RPMI8226 (cell line): ENCODE measurements around the gene CHCHD6.

Source experiments
- DNase-seq: peaks from one replicate; pipeline ENCODE4 v3.0.0-alpha.2; 2015

Gene CHCHD6

DNA sequence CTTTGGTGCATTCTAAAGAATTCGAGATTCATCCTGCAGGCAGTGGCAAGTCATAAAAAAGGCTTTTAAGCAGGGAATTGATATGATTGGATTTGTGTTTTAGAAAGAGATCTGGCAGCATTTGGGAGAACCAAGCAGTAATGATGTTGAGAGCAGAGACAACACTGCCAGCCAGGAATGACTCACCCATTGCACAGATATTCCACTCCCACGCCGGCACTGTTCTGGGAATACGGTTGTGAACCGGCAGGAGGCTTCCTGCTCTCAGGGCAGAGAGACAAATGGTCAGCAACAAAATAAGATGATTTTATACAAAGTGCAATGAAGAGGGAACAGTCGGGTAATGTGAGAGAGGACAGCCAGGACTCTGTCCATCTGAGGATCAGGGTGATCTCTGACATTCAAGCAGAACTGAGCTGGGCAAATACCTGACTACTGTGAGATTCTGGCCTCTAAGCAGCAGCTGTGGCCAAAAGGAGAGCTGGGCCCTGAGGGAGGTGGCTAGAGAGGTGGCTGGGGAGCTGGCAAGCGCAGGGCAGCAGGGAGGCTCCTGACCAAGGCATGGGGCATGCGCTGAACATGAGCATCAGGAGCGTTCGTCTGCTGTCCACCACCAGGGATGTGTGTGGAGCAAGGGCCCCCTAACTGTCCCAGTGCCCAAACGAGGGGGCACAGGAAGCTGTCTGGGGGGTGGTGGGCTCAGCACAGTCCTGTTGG is 222.8 kb downstream of the CHCHD6 start:
- no peak for DNase-seq

DNA sequence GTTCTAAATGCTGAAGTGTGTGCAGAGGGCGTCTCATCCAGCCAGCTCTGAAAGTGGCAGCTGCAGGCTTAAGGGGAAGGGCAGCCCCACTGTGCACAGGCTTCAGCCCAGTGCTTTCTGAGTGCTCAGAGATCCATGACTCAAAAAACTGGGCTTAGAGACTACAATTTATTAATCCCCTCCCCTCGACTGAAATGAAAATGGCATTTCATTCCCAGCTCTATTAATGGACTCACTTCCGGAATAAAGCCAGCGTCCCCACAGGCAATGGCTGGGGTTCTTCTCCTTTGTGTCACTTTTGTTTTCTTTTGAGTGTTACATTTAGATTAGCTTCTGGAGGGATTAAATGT is 223.3 kb downstream of the CHCHD6 start:
- DNase-seq, result no peak

DNA sequence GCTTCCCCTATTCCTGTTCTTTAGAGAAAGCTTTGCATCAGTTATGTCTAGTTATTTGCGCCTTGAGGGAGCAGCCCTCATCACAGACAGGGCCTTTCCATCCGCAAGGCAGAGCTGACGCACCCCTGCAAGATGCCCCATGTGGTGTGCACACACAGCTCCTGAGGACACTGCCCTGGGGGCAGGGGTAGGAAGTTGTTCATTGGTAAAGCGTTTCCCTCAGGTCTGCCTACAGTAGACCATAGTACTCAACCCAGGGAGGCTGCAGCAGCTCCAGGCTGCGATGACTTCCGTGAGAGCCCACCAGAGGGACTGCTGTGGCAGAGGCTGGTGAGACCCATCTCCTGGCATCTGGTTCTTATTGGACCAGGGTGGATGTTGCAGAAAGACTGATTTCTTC is 223.8 kb downstream of the CHCHD6 start:
- no peak for DNase-seq

DNA sequence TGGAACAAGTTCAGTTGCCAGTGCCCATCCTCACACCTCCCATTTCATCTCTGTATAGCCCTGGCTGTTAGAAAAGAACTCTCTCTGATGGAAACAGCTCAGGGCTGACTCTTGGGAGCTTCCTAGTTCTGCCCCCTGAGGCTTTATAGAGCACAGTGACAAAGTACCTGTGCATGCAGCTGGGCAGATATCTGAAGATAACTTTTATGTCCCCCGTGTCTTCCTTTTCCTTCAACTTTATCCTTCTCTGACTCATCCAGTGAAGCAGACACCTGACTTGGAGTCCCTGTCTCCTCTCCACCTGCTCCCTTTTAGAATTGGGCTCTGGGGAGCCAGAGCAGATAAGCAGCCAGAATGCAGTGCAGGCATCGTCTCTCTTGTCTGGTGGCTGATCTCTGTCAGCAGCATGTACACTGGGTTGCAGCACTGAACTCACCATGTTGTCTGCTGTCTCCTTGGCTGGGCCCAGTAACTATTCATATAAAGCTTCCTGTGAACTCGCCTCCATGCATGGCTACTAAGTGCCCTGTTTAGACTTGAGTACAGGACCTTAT is 225.0 kb downstream of the CHCHD6 start:
- no peak for DNase-seq

DNA sequence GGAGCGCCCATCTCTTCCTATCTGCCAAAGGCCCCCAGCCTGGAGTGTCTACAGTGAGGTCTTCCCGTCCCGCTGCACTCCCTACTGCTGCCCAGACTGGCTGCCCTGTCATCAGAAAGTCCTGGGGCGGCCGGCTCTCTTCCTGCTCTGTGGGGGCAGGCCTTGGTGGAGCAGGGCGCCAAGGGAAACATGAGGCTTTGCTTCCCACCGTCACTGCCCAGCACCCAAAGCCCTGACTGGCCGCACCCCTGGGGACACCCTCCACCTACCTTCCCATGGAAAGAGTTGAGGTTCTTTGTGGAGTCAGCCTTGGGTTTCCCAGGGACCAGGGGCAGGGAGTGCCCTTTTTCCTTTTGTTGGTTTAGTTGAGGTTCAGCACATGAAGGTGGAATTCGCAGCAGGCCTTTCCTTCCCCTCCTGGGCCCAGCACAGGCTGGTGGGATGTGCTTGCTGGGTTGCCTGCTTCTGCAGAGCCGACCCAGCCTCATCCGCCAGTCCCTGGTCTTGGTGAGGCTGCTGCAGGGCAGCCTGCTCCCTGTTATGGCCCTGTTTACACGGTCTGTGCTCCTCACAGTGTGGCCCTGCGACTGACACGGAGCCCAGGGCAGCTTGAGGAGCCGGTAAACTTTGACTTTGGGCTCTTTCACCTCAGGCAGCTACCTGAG is 227.0 kb downstream of the CHCHD6 start:
- no peak for DNase-seq

DNA sequence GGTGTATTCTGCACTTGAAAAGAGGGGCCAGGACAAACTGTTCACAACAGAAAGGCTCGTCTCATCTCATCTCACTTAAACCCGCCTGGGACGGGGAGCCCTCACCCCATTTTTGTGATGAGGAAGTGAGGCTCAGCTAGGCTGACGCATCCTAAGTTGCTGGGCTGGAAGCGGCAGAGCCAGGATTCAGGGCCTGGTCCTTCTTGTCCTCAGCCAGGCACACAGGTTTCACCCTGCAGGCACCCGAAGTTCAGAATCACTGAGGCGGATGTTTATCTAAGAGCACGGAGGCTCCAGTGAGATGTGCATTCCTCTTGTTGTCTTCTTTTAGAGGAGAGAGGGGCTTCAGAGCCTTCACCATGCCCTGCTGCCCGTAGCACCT is 227.8 kb downstream of the CHCHD6 start:
- no peak for DNase-seq

DNA sequence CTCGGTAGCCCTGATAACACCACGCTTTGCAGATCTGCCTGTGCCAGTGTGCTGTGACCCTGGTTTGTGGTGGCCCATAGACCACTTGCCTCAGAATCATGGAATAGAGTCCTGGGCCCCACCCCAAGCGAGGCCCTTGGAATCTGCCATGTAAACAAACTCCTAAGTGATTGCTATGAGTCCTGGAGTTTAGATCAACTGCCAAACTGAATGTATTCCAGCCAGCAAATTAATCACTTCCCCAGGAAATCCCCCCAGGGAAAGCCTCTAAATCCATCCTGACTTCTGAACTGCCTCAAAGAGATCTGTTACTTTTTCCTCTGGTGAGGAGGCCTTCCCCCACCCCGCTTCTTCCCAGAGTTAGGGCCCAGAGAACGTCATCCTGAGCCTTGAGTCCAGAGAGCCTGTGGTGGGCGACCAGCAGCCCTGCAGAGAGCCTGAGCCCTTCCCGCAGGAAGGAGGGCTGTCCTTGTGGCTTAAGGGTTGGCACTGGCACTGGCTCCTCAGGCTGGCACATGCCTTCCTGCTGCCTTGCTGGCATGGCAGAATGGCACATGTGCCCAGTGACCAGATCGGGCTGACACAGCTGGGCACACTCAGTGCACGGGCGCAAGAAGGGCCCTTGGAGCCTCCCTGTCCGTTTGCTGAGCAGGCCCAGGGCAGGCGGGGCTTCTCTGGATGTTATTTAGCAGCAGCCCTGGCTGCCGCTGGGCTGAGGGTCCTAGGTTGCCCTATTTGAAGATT is 228.3 kb downstream of the CHCHD6 start:
- no peak for DNase-seq

DNA sequence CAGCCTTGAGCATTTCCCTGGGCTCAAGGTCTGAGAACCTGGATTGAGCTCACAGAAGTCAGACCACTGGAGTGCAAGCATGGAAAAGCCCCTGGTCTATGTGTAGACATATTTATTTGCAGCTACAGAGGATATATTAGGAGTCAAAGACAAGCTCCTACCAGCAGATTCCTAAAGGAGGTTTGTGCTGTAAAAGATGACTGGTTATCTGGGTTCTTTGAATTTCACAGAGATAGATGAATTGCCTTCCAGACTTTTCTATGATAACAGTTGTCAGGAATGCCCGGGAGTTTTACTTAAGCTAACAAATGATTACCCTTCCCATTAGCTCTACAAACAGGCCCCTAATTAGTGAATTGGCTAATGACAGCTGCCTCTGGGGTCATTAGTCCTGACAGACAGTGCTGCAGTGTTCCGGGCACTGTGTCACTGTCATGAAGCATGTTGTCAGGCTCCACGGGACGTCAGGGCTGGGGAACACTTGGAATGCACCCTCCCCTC is 230.0 kb downstream of the CHCHD6 start:
- no peak for DNase-seq

DNA sequence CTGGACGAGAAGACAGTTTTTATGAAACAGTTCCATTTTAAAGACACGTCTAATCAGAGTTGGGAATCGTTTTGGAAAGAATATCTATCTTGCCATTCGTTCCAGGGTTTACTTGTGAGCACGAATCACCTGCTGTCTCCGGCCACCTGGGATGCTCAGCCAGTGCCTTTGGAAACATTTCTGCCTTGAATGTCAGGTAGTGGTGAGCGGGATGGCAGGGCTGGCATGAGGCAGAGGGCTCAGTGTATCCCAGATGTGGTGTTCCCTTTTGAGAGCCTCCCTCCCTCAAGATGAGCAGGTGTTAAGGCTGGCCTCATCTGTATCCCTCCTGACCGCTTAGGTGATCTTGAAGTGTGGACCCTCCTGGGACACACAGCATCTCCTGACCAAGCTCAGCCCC is 231.0 kb downstream of the CHCHD6 start:
- DNase-seq, result no peak

DNA sequence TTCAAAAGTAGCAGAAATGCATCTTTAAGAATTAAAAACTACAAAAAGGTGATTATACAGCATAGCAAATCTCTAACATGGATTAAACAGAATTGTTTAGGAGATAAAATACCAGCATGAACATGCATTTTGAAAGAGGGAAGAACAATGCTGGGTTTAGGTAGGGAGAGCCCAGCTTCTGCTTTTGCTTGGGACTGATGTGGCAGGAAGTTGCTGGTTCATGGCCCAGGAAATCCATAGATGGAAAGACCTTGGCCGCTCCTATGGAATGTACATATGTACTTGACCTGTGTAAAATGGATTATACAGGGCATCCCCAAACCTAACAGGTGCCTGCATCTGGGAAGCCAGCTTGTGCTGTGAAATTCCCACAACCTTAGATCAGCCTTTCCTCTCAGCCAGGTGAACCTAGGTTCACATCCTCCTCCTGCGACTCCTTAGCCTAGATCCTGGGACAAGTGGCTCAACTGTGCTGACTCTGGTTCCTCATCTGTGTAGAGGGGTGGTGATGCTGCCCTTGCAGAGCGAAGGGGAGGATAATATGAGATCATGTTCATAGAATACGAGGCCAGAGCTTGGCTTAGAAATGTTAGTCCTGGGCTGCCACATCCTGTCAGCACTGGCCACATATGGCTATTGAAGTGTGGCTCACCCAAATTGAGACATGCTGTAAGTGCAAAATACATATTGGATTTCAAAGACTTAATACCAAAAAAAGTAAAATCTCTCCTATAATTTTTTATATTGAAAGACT is 231.9 kb downstream of the CHCHD6 start:
- DNase-seq, result no peak

DNA sequence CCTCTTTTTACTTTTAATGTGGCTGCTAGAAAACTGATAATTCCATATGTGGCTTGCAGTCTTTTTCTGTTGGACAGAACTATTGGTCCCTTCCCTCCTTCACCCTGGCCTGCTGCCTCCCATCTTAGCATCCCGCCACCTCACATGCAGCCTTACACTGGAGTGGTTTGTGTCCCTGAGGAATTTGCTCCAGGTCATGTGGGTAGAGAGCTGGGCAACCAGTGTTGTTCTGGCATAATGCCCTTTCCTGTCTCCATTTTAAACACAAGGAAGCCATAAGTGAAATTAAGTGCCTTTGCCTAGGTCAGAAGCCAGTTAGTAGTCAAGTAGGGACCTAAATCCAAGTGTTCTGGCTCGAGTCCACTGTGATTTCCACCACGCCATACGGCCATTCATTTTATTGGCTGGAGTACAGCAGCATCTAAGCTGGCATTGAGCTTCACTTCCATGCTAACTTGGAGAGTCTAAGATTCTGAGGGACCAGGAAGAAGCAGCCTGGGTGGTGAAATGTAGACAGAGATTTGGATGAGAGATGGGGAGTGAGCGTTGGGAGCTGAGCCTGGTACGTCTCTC is 232.9 kb downstream of the CHCHD6 start:
- no peak for DNase-seq

DNA sequence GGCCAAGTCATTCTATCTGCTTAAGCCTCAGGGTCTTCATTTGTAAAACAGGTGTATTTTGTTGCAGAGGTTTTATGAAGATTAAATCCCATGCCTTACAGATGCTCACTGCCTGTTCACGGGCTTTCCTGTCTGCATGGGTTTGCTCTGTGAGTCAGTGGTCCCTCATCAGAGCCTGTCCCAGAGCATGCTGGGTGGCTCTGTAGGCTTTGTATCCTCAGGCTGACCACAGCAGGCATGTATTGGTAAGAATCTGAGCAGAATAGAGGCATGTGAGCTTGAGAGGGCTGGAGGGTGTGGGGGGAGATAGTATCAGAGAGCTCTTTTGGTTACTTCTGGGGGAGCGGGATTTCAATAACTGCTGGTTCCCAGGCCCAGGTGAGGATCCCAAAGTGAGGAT is 233.5 kb downstream of the CHCHD6 start:
- no peak for DNase-seq

DNA sequence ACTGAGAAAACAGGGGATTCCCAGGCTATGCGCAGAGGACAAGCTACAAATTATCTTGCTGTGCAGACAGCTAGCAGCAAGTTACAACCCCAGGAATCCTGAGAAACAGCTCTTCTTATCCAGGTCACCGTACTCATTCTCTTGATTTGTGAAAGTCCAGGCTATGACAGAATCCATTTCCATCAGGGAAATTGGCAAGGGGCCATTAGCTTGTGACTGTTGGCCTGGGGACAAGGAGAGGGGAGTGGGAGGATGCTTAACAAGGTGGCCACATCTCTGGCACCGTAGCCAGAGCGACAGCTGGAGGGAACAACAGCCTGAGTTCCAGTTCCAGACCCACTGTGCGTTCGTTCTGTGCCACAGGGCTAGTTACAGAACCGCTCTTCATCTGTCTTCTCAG is 233.9 kb downstream of the CHCHD6 start:
- DNase-seq, result no peak

DNA sequence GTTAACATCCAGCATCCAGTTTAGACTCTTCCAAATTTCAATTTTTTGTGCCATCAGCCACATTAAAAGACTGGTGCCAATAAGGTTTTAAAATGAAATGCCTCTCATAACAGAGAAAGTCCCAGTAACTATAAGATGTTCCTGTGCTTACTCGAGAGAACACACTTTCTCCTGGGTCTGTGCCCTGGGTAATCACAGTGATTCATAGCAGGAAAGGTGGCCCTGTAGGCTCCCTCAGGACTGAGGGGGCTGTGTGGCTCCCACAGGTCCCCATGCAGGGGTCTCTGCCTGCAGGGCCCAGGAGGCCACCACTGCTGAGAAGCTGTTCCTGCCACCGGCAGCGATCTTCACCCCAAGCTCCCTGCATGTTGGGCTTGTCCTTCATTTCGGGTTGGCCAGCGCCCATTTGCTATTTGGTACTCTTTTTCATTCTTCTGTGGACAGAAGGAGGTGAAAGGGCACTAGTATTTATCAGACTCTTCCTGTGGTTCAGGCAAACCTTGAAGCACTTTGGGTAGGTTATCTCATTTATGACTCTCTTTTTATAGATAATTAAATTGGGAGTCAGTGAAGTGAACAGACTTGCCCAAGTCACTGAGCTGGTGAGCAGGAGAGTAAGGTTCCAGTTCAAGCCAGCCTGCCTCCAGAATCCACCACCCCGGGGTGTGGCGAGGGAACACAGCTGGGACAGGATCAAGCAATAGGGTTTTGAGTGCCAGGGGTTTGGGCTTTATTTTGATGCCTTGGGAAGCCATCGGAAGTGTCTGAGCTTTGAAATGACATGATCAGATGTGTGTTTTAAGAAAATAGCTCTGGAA is 234.7 kb downstream of the CHCHD6 start:
- DNase-seq, result no peak

DNA sequence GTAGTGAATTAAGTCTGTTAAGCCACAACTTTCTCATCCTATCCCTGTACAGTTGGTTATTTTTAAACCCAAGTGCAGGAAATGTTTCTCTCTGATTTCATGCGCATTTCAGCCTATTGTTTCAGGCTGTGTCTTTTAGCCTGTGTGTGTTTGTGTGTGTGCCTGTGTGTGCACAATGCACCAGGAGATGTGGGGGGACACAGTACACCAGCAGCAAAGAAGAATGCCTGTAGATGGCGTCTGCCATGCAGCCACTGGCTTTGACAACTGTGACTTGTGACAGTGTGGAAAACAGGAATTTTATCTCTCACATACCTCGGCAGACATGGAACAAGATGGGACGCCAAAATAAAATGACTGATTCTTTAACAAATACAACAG is 235.3 kb downstream of the CHCHD6 start:
- no peak for DNase-seq

DNA sequence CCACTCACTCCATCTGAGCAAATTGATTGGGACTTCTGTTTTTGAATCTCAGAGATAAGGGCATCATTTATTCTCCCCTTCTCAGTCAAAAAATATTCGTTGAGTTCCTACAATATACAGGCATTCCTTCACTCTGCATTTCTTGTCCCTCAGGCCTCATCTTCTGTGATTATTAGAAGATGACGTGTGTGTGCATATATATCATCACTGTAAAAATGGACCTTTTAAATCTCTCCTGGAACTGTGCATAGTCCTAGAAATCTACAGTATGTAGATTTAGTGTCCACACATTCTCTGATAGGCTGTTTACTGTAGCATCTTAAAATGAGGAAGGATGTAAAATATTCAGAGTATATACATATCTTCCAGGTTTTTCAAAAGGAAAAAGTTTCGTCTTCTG is 235.7 kb downstream of the CHCHD6 start:
- no peak for DNase-seq

DNA sequence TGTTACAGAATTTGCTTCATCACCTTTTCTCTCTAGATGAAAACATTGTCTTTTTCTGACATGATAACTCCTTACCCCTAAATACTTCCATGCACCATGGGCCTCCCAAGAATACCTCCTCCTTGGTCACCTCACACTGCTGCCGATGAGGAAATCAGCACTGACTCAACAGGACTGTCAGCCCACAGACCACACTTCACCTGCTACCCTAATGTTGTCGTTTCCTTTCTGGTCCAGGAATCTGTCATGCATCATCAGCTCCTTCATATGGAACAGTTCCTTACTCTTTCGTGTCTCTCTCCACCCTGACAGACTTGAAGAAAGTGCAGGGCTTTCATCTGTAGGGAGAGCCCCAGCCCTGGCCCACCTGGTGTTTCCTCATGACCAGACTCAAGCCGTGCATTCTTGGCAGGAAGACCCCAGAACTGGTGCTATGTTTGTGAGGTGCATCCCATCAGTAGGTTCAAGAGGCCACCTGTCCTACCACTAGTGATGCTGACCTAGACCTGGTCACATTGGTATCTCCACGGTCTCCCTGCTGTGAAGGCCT is 237.8 kb downstream of the CHCHD6 start:
- no peak for DNase-seq

DNA sequence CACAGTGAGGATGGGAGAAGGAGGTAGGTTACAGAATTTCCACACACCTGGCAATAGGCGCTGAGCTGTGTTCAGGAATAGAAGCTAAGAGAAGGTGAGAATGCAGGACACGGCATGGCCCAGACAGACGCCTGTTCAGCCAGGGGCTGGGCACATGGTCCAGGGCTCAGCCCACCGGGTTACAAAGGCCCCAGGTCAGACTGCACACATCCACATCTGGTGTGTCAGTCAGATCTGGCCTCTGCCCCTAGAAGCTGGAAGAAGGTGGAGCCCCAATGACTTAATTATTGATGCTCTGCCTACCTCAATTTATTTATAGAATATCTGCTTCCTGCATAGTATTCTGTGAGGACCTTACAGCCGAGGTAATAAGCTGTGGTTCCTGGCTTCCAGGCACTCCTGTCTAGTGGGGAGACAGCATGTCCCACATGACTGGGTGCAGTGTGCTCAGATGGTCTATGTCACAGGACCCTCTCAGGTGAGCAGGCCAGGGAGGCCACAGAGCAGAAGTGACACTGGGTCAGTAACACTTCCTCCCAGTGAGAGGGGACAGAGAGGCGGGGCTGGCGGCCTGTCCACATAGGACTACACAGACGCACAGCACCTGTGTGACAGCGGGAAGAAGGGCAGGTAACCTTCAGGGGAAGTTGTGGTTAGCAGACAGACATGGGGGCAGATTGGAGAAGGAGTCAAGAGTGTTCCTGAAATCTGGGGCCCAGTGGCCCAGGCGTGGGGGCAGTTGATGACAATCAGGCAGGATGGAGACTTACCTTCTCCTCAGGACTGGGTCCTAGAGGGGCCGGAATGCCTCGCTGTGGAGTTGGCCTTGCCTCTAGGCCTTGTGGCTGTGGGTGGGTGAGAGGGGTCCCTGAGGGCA is 240.3 kb downstream of the CHCHD6 start:
- DNase-seq, result peak; percentile 39

DNA sequence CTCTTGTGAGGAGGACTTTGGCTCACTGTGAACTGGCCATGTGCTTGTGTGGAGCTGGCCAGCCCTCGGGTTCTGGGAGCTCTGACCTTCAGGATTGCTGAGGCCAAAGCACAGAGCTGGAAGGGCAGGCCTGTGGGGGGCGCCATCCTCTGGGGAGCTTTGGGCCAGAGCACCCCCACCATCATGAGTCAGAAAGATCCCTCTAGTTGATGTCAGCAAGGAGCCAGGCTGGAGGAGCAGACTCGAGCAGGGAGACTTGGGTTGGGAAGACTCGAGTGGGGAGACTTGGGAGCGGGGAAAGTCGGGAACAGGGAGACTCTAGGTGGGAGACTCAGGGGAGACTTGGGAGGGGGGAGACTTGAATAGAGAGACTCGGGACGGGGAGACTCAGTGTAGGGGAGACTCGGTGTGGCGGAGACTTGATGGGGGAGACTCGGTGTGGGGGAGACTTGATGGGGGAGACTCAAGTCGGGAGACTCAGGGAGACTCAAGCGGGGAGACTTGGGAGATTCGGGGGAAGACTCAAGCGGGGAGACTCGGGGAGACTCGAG is 241.2 kb downstream of the CHCHD6 start:
- DNase-seq, result no peak

DNA sequence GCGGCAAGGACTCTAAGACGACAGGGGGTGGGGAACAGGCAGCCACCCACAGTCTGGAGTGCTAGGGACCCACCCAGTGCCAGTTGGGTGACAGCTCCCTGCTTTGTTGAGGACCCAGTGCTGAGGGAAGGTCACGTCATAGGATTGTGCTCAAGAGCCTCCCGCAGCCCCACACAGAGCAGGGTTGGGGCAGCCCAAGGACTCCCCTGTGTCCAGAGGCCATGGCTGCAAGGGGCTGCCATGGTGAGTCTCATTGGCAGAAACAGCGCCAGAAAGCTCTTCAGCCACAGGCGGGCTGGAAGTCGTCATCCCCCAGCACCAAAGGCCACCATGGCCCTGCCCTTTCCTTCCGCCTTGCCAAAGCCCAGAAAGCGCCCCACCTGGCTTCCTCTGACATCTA is 241.9 kb downstream of the CHCHD6 start:
- DNase-seq, result no peak
